H1 (cell line): ENCODE results near the gene HOXB9. TPM values are rescaled to one million over a fixed set of nuclear protein-coding genes. Genes with fewer than 3 reads are reported as not detected.

Source experiments
- BRCA1 ChIP-seq: IDR thresholded peaks from 2 replicates; pipeline ENCODE4 v1.6.1; 2012; ENCODE audit warnings: low read depth, low read length, improper control_type of control experiment
- CBX5 ChIP-seq: fragments of 300-800, 300-1000 bp; sonication (generic); IDR thresholded peaks from 2 replicates; pipeline ENCODE4 v1.7.1; 2016; ENCODE audit warnings: antibody characterized with exemption, low read length, low read depth
- CHD1 ChIP-seq: IDR thresholded peaks from 2 replicates; pipeline ENCODE4 v1.6.1; 2012; ENCODE audit warnings: low read depth, low read length, improper control_type of control experiment
- CREB1 ChIP-seq: IDR thresholded peaks from 2 replicates; pipeline ENCODE4 v1.6.1; 2012; ENCODE audit warnings: inconsistent platforms
- CTBP2 ChIP-seq: IDR thresholded peaks from 2 replicates; pipeline ENCODE4 v1.7.0; 2011; ENCODE audit warnings: borderline replicate concordance, mild to moderate bottlenecking, moderate library complexity, mixed read lengths, low read length; ENCODE audit not compliant: insufficient read depth, insufficient read length
- EGR1 ChIP-seq: IDR thresholded peaks from 2 replicates; pipeline ENCODE4 v1.6.1; 2011; ENCODE audit warnings: low read depth, low read length, borderline replicate concordance
- EZH2 ChIP-seq: fragments of 200-600 bp; sonication (generic); IDR thresholded peaks from 2 replicates; pipeline ENCODE4 v1.7.1; 2012; ENCODE audit warnings: low read depth, mild to moderate bottlenecking, moderate library complexity, low read length, inconsistent platforms; ENCODE audit not compliant: severe bottlenecking
- FOSL1 ChIP-seq: IDR thresholded peaks from 2 replicates; pipeline ENCODE4 v1.6.1; 2011; ENCODE audit warnings: mild to moderate bottlenecking, low read depth, low read length, moderate library complexity; ENCODE audit not compliant: insufficient read depth
- GABPA ChIP-seq: IDR thresholded peaks from 2 replicates; pipeline ENCODE4 v1.6.1; 2011; ENCODE audit warnings: mild to moderate bottlenecking, low read length, moderate library complexity, borderline replicate concordance; ENCODE audit not compliant: insufficient read depth
- GTF2F1 ChIP-seq: IDR thresholded peaks from 2 replicates; pipeline ENCODE4 v1.6.1; 2012; ENCODE audit warnings: low read depth, low read length, improper control_type of control experiment, borderline replicate concordance
- HDAC2 ChIP-seq, 2 experiments: fragments of 300-600 bp in 1 of 2; sonication (generic) in 1 of 2; IDR thresholded peaks; 2 replicates each; pipeline ENCODE4 v1.6.1; 2011 to 2012; ENCODE audit warnings: low read depth in 2 of 2, low read length in 2 of 2, mild to moderate bottlenecking in 2 of 2, moderate library complexity in 2 of 2, borderline replicate concordance in 1 of 2, inconsistent platforms in 1 of 2
- JUND ChIP-seq: IDR thresholded peaks from 2 replicates; pipeline ENCODE4 v1.6.1; 2011; ENCODE audit warnings: mild to moderate bottlenecking, improper control_type of control experiment, low read length
- KDM1A ChIP-seq: fragments of 200-600, 300-600 bp; sonication (generic); IDR thresholded peaks from 2 replicates; pipeline ENCODE4 v1.7.1; 2016; ENCODE audit warnings: mild to moderate bottlenecking, low read length, borderline replicate concordance
- MAX ChIP-seq: IDR thresholded peaks from 2 replicates; pipeline ENCODE4 v1.6.1; 2012; ENCODE audit warnings: inconsistent platforms
- RFX5 ChIP-seq: IDR thresholded peaks from 2 replicates; pipeline ENCODE4 v1.6.1; 2011; ENCODE audit warnings: low read depth, low read length, improper control_type of control experiment, borderline replicate concordance
- RNF2 ChIP-seq: fragments of 200-900, 300-1000 bp; sonication (generic); IDR thresholded peaks from 2 replicates; pipeline ENCODE4 v1.7.1; 2016; ENCODE audit warnings: borderline replicate concordance, low read depth, mild to moderate bottlenecking, antibody characterized with exemption, low read length; ENCODE audit not compliant: poor library complexity, severe bottlenecking; ENCODE audit errors: missing control alignments
- SIRT6 ChIP-seq: IDR thresholded peaks from one replicate; pipeline ENCODE4 v1.7.1; 2012; ENCODE audit warnings: low read length, inconsistent platforms
- SP4 ChIP-seq: IDR thresholded peaks from 2 replicates; pipeline ENCODE4 v1.6.1; 2012; ENCODE audit warnings: low read length, inconsistent platforms
- TAF7 ChIP-seq: optimal IDR thresholded peaks from 2 replicates; pipeline ENCODE3; 2011; ENCODE audit warnings: low read depth, mild to moderate bottlenecking, inconsistent platforms, low read length, moderate library complexity, borderline replicate concordance
- TBP ChIP-seq: IDR thresholded peaks from 2 replicates; pipeline ENCODE4 v1.6.1; 2011; ENCODE audit warnings: low read depth, low read length, improper control_type of control experiment
- TEAD4 ChIP-seq: IDR thresholded peaks from 2 replicates; pipeline ENCODE4 v1.6.1; 2012; ENCODE audit warnings: low read depth, low read length, inconsistent platforms, mixed read lengths
- YY1 ChIP-seq: IDR thresholded peaks from 2 replicates; pipeline ENCODE4 v1.6.1; 2011; ENCODE audit warnings: low read depth, mild to moderate bottlenecking, low read length
- ZNF274 ChIP-seq: IDR thresholded peaks from 2 replicates; pipeline ENCODE4 v1.7.0; 2012; ENCODE audit warnings: low read length, borderline replicate concordance; ENCODE audit errors: extremely low read depth
- polyA plus RNA-seq, 7 experiments: library from polyadenylated mRNA; depleted of rRNA in 3 of 7; stranded (reverse) in 5 of 7; unstranded in 2 of 7; fragments of >200 nt in 5 of 7; fragments of 200-250 nt in 2 of 7; gene quantifications; 1 replicate in 5 of 7; 2 replicates in 1 of 7; 4 replicates in 1 of 7; pipeline versions ENCODE4 v1.2.1 to v1.2.3, GENCODE V29; 2011 to 2013; ENCODE audit warnings: missing spikeins in 2 of 7, mixed read lengths in 2 of 7
- total RNA-seq: library from RNA; stranded (reverse); fragmentation: NEBNext Ultra II Directional; extraction: Animal tissue kit (Norgen Biotek cat#: 25700); gene quantifications from 2 replicates; pipeline ENCODE4 v1.2.1, GENCODE V29; 2021

Gene HOXB9
- total and polyA plus RNA-seq, 2 of the 8 experiments (the other 6 are each of a cell fraction or from before 2014, with no cell fraction given): not detected

GRCh38 chr17:48646183-48647102 is 20.3 kb upstream of the HOXB9 start (continued):
- TF ChIP-seq SP4: no peak
- no peak for TF ChIP-seq ZNF274
- no peak for TF ChIP-seq GTF2F1
- no peak for TF ChIP-seq CREB1
- TF ChIP-seq EZH2: peak; percentile 92
- no peak for TF ChIP-seq SIRT6
- TF ChIP-seq YY1: no peak
- peak; percentile 62 for TF ChIP-seq RNF2
- TF ChIP-seq CBX5: no peak
- TF ChIP-seq TBP: no peak
- TF ChIP-seq MAX: no peak
- no peak for TF ChIP-seq BRCA1
- no peak for TF ChIP-seq HDAC2 (IDR thresholded peaks at IDR 0.05; ENCODE audit: borderline replicate concordance in 1 of 2, low read depth in 2 of 2, low read length in 2 of 2)
- peak; percentile 58 for TF ChIP-seq CTBP2
- 0 out of 2 replicates have a peak, but pooled peaks have one; percentile 21 for TF ChIP-seq GABPA
- TF ChIP-seq TAF7: no peak
- TF ChIP-seq KDM1A: no peak
- peak; percentile 67 for TF ChIP-seq TEAD4
- no peak for TF ChIP-seq FOSL1
- TF ChIP-seq EGR1: 0 out of 2 replicates have a peak, but pooled peaks have one; percentile 16
- TF ChIP-seq JUND: no peak
- TF ChIP-seq RFX5: no peak
- TF ChIP-seq CHD1: no peak
